Inferior parietal cortex (tissue), 1 donor: ENCODE results near the gene WDR33.
A peak's percentile ranks its signal among the peaks of the same experiment; 100 is the strongest.
"Not testable (repeated sequence)": the region's sequence is repeated elsewhere in the genome, so short reads cannot be mapped to it uniquely, and the experiment has no call there.

Experiments used
- DNase-seq: peaks from one replicate; pipeline ENCODE4 v3.0.0-alpha.2; 2016; ENCODE audit errors: extremely low spot score

The WDR33 gene

DNA sequence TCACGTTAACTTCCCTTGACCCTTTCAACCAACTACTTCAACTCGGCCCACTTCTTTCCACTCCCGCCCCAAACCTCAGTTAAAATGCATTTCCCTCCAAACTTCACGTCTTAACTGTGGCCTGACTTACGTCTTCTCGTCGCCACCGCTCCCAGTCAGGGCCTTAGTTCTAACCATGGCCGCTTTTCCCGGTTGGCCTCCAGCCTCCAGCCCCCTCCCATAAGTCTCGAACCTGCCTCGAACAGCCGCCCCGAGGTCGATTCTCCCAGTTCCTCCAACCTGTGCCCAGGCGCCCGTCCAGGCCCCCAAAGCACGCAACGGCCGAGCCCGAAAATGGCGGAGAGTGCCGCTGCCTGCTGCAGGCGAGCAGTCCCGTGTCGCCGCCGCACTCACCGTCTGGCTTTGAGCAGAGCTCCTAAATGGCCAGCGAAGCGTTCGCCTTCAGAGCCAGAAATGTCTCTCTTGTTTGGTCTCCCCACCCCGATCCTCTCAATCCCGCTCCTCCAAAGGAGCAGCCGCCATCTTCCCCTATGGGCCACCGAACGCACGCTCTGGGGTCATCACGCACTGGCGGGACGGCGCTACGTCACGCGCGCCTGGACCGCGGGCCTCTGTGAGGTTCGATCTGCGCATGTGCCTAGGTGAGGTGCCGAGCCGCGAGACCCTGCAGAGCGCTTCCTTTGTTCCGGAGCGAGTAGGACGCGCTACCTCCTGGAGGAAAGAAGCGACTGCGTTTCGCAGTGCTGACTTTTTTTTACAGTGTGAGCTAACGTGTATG is at the start of gene WDR33:
Gene WDR33 (minus strand): TSS at position 553 of the 778 bp plus-strand sequence. CDS start 40,190 bp downstream, outside the sequence.
- peak; percentile 91 for DNase-seq

DNA sequence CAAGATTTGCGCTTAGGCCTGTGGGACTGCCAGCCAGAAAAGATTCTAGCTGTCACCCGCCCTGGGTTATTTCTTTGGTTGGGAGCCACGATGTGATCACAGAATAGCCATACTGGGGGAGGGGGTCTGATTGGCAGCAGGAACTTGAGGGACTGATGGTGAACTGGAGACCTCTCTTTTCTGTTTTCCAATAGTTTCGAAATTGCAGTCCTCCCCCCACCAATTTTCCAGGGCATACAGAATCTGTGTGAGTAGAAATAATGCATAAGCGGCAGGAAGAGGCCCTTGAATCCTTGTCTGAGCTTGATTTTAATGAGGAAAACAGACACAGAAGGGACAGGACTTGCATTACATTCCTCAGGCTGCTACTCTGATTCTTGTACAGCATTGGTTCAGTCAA is 49.2 kb upstream of the WDR33 start:
- no peak for DNase-seq

DNA sequence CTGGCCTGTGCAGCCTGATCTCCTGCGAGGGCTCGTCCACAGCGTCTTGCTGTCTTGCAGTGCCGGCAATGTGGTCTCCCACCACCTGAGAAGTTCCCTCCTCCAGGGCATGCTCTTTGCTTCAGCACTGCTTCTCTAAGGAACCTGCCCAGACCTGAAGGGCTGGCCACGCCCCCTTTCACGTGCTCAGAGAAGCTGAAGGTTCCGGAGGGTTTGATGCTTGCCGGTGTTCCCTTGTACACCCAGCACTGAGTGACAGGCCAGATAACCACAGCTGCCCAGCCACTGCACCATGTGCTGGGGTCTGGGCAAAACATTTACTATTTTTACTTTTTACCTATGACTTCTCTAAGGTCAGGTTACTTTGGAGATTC is 48.7 kb upstream of the WDR33 start:
- DNase-seq: no peak

DNA sequence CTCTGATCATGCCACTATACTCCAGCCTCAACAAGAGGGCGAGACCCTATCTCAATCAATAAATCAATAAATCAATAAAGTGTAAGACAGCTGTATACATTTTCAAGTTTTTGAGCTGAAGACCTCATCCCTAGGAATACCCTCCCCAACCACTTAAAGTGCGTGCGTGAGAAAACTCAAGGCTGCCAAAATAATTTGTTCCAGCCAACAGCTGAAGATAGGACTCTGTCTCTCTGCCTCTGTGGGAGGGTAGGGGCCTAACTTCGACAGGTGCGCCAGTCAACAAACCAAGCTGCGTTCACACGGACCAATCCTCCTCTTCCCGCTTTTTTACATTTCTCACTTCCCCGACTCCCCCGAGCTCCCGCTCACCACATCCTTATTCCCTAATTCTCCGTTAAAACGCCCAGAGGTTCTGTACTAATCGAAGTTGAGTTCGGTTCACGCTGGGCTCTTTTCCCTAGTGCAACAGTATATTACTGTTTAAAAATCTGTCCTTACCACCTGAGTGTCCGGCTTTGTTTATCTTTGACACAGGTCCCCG is 46.4 kb upstream of the WDR33 start:
- no peak for DNase-seq

DNA sequence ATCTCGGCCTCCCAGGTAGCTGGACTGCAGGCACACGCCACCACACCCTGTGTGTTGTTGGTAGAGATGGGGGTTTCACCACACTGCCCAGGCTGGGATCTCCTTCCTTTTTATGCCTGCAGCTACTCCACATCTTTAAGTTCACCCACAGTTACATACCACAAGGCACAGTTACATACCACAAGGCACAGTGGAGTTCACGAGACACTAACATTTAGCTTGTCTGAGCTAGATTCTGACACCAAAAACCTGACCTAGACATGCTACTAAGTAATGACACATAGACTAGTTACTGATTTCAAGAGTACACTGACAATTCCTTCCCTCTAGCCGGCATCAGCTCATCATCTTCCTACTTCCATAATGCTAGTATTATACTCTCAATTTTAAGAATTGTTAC is 42.7 kb upstream of the WDR33 start:
- DNase-seq: no peak

DNA sequence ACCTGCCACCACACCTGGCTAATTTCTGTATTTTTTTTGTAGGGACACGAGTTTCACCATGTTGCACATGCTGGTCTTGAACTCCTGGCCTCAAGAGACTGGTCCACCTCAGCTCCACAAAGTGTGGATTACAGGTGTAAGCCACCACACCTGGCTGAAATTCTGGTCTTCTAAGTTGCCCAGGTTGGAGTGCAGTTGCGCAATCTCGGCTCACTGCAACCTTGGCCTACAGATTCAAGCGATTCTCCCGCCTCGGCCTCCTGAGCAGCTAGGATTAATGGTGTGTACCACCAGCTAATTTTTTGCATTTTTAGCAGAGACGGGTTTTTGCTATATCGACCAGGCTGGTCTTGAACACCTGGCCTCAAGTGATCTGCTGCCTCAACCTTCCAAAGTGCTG is 41.4 kb upstream of the WDR33 start:
- DNase-seq: no peak

DNA sequence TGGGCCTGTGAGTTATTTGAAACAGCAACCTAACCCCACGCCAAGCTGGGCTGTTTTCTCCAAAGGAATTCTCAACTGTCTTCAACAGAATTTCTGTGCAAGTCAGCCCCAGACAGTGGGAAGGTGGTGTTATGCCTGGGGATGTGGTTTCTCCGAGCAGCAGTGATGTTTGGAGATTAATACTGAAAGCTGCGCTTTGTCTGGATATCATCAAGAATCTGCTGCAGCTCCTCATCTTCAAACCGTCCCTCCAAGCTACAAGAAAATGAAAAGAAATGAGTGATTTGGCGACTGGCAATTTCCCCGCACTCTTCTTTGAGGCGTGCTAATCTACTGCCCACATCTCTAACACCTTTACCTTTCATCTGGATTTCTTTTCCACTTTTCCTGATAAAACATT is 37.0 kb upstream of the WDR33 start:
- no peak for DNase-seq

DNA sequence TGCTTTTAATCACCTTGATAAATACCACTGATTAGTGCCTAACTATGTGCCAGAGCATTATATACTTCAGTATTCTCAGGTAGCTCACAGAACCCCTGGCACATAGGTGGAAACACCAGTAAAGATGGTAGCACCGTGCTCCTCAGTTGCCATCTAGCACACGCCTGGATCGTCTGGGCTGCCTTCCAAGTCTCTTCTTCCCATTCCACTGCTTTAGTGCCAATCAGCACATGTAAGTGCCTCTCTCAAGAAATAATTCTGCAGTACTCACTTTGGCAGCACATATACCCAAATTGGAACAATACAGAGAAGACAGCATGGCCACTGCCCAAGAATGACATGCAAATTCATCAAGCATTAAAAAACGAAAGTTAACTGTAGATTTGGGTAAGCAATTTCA is 34.0 kb upstream of the WDR33 start:
- peak; percentile 29 for DNase-seq

DNA sequence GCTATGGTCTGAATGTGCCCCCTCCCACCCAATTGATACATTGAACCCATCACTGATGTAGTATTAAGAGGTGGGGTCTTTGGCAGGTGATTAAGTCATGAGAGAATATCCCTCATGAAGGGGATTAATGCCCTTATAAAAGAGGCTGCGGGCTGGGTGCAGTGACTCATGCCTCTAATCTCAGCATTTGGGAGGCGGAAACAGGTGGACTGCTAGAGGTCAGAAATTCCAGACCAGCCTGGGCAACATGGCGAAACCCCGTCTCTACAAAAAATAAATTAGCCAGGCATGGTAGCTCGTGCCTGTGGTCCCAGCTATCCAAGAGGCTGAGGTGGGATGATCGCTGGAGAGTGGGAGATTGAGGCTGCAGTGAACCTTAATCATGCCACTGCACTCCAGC is 32.7 kb upstream of the WDR33 start:
- DNase-seq: no peak

DNA sequence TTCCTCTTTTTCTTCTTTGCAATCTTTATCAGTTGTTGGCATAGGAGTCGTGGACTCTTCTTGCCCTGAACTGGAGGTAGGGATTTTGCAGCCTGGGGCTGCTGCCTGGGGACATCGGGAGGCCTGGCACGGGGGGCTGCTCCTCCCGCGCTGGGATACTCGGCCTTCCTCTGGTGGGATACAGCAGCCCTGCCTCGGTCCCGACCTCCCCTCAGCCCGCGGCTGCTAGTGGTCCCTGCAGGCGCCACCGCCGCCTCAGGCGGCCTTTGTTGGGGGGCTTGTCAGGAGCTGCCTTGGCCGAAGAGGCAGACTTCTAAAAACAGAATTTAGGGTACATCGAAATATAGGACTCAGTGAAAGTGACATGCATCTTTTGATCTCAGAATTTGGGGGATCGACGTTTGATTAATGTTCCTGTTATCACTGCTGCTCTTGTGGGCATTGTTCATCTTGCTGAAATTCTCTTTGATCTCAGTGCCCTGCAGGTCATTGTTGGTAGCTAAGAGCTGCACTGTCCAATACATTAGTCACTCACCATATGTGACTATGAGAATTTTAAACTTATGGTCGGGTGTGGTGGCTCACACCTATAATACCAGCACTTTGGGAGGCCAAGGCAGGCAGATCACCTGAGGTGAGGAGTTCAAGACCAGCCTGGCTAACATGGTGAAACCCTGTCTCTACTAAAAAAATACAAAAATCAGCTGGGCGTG is 30.7 kb upstream of the WDR33 start:
- DNase-seq: no peak

DNA sequence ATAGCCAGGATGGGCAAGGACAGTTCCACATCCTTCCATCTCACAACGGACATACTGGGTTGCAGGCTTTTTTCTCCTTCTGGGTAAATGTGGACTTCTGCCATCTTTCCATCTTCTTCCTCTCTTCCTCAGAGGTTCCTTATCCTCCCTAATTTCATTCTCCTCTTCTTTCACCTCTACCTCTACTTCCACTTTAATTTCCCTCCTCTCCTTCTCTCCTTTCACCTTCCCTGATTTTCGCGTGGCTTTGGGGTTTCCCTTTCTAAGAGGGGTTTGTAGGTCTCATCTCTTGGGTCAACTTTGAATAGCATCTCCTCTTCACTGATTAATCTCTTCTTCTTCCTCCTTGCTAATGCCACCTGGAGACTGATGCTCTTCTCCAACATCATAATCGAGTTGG is 29.9 kb upstream of the WDR33 start:
- DNase-seq: no peak

DNA sequence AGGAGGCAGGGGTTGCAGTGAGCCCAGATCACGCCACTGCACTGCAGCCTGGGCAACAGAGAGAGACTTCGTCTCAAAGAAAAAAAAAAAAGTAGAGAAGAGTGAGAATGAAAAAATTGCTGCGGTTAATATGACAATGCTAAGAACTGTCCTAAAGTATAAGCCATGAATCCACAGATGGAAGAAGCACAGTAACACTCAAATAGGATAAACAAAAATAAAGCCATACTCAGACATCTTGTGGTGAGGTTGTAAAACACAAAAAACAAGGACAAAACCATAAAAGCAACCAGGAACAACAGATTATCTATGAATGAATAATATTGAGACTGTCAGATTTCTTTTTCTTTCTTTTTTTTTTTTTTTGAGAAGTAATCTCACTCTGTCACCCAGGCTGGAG is 24.0 kb upstream of the WDR33 start:
- DNase-seq: no peak

DNA sequence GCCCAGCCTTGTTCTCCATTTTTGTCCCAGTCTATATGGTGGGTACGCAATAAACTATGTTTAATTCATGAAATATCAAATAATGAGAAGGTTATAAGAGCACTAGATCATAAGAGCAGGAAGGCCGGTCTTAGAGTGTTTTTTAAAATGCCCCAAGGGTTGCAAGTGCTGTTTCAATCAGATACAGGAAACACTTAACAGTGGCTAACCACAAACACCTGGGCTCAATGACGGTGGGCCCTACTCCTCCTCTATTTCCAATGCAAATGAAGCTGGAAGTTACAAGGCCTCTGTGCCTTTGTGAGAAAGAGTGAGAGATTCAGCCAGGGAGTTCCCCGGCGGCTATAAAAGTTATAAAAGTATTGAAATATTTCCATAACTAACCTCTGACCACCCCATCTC is 18.9 kb upstream of the WDR33 start:
- DNase-seq: no peak

DNA sequence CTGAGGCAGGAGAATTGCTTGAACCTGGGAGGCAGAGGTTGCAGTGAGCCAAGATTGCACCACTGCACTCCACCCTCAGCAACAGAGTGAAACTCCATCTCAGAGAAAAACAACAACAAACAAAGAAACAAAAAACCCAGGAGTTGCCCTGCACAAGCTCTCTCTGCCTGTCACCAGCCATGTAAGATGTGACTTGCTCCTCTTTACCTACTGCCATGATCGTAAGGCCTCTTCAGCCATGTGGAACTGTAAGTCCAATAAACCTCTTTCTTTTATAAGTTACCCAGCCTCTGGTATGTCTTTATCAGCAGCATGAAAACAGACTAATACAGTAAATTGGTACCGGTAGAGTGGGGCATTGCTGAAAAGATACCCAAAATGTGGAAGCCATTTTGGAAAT is 15.7 kb upstream of the WDR33 start:
- not testable (repeated sequence) for DNase-seq

DNA sequence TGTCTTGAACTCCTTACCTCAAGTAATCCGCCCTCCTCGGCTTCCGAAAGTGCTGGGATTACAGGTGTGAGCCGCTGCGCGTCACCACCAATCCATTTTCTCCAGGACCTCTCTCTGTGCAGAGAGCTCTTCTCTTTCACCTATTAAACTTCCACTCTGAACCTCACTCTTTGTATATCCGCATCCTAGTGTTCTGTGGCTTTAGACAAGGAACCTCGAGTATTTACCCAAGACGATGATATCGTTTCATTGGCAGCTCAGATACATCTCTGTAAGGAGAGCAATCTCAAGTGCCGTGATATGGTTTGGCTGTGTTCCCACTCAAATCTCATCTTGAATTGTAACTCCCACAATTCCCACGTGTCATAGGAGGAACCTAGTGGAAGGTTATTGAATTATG is 15.1 kb upstream of the WDR33 start:
- DNase-seq: no peak

DNA sequence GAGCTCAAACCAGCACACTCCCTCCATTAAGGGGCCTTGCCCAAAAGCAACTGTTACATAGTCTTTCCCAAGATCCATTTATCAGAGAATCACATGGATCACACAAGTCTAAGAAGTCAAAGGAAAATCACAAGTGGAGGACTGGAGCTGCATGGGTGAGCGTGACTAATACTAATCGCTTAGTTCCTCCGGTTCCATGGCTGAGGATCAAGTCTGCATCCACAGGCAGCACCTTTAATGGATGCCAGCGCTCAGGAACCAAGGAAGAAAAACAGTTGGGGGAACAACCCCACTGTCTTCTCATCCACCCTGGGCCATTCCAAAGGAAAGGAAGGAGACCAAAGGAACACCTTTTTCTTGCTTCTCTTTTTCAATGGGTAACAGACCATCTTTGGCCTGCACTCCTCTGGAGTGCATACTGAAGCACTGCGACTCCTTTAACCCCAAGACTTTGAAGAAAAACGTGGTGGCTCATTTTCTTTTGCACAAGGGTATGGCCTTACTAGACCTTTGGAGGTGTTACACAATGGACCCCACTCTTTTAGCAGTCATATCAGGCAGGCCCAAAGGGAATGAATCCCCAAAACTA is 9.2 kb upstream of the WDR33 start:
- no peak for DNase-seq

DNA sequence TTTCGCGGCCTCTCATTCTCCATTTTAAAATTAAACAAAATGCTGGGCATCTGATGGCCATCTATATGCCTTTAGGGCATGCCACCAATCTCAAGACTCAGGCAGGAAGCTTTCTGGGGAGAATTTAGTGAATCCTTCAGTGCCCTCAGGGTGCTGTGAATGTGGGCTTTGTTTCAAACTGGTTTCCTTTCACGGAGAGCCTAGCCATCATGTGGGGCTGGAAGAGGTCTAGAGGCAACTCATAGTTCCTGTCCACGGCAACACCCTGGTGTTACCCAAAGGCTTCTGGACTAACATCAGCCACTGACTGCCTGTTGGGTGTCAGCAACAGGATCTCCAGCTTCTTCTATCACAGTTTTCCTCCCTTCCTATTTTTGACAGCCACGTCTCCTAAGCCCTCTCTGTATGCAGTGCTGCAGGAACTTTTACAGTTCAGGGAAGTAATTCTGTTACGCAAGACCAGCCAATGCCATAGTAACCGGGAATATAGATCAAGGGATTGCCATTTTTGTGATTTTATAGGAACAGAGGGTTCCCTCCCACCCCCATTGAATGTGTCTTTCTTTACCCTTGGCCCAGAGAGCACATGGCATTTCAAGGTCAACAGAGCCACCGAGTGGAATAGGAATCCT is 7.9 kb upstream of the WDR33 start:
- no peak for DNase-seq

DNA sequence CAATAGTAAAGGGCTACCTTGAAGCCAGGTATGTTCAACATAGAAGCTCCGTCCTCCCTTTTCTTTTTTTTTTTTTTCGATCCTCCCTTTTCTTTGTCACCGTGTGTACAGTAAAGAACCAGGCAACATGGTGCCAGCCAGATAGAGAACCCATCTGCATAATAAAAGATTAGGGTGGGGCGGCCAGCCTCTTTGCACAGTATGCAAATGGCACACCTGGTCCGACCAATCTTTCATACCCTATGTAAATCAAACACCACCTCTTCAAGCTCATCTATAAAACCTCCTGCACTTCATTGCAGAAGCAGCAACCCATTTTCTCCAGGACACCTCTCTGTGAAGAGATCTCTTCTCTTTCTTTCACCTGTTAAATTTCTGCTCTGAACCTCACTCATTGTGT is 7.3 kb upstream of the WDR33 start:
- no peak for DNase-seq

DNA sequence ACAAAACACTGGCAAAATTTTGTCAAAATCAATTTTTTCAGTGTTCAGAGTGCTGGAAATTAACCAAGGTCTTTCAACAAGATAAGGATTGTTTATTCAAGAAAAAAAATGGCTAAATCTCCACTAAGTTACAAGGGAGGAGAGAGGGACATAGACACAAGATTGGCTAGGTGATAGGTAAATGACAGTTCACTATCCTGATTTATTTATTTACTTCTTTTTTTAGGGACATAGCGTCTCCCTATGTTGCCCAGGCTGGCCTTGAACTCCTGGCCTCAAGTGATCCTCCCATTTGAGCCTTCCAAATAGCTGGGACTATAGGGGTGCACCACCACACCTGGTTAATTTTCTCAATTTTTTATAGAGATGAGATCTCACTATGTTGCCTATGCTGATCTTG is 3.7 kb upstream of the WDR33 start:
- DNase-seq: no peak

DNA sequence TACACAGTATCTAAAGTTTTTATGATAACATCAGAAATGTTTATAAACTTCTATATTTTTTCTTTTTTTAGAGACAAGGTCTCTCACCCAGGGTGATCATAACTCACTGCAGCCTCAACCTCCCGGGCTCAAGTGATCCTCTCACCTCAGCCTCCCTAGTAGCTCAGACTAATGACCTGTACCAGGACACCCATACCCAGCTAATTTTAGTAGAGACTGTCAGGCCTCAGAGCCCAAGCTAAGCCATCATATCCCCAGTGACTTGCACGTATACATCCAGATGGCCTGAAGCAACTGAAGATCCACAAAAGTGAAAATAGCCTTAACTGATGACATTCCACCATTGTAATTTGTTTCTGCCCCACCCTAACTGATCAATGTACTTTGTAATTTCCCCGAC is 1.5 kb upstream of the WDR33 start:
- not testable (repeated sequence) for DNase-seq

DNA sequence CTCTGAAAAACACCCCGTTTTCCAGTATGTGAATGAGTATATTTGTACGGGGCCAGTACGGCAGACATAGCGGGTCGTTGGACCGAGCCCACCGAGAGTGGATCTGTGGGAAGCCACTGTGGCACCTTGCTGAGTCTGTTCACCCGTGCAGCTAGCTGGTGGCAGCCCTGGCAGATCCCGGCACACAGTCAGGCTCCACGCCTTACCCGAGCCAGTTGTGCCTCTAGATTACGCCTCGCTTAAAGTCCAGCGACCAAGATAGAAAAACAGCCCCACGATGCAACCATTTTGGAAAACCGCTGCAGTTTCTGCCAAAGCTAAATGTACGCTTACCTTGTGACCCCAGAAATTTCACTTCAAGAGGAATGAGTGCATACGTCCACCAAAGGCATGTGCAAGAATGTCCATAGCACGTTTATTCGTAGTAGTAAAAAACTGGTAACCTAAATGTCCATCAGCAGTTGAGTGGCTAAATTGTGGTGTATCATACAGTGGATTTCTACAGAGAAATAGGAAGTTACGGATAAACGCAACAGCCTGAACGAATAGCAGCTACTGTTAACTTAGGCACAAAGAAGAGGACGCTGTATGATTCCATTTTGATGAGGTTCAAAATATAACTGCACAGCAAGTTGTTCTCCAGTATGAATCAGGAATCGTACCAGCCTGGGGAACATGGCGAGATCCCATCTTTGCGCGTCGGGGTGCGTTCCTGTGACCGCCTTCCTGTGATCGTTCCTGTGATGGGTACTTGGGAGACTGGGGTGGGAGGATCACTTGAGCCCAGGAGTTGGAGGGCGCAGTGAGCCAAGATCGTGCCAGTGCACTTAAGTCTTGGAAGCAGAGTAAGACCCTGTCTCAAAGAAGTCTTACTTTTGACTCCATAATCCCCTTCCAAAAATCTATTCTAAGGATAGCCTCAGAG is 688 bp upstream of the WDR33 start:
- peak; percentile 25 for DNase-seq
